Measurements from ENCODE around the gene EXOC7. TPM values are rescaled to one million over a fixed set of nuclear protein-coding genes. Genes with fewer than 3 reads are reported as not detected.

The EXOC7 gene
- total and polyA plus RNA-seq, 2 donors, result 74.8 to 75.3 TPM

DNA sequence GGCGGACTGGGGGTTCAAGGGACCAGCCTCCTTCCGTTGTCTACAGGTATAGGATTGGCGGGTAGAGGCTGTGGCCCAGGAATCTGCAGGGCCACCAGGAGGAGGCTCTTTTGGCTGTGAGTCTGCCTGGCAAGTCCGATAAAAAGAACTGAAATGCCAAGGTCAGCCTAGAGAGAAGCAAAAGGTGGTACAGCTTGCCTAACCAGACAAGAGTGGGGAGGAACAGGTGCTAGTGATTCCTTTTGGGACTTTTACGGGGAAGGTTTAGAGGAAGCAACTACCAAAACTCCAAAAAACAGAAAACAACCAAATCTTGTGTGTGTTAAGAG is 70.8 kb downstream of the EXOC7 start:
- 96% methylated on average over 5 of the region's 5 CpGs for WGBS
- DNase-seq (ENCODE audit: extremely low spot score), result no peak
- no peaks in the 10 kb centered on the region for H3K4me1 ChIP-seq (ENCODE audit: insufficient read depth)
- no peak overlapping the region for H3K27ac ChIP-seq (ENCODE audit: low read depth)
- H3K36me3 ChIP-seq (ENCODE audit: insufficient read depth), result no peaks in the 10 kb centered on the region
- H3K4me3 ChIP-seq (ENCODE audit: low read depth, low read length), result no peak overlapping the region

DNA sequence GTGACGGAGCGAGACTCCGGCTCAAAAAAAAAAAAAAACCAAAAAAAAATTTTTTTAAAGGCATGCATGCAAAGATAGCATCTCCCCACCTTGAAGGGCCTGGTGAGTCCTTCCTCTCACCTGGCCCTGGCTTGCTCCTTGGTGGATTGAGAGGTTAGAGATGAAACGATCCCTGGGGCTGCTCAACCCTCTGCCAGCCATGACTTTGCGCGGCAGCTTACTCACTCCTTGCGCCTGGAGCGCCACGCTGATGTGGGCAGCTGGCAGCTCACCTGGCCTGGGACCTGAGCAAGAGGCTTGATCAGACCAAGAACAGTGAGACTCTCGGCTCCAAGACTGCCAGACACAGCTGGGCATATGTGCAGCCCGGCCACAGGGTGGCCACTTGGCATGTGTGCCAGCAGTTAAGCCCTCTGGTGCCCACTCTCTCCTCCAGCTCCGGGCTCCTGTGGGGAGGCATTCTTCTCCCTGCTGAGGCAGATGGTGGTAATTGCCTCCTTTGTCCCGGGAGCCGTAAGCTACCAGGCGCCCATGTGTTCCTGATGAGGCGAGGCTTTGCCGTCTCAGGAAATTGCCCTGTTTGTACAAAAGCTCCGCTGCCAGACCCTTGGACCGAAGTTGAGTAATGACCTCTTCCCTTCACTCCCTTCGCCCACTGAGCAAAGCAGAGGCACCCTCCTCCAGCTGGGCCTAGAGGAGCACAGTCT is 71.4 kb downstream of the EXOC7 start:
- no peak for DNase-seq (ENCODE audit: extremely low spot score)
- Histone ChIP-seq H3K4me3 (ENCODE audit: low read depth, low read length) (no peak overlapping the region), H3K4me1 (ENCODE audit: insufficient read depth) (no peaks in the 10 kb centered on the region), H3K27ac (ENCODE audit: low read depth) (no peak overlapping the region), H3K36me3 (ENCODE audit: insufficient read depth) (no peaks in the 10 kb centered on the region)
- WGBS, result 87% methylated on average over 20 of the region's 20 CpGs

Small RNA genes within 50 kb of the gene (small RNA-seq; reads per million reads assigned to genes)
- 0.53 reads per million, percentile 49 among the genes with 10 or more reads in this experiment for gene MIR6868

Other genes with a start within 250 kb of the EXOC7 start
- 16.2 TPM for gene WBP2, start 248.5 kb downstream of the EXOC7 start, total RNA-seq
- 142 TPM for gene WBP2, start 248.5 kb downstream of the EXOC7 start, polyA plus RNA-seq
- 28.9 TPM for gene TRIM47, start 225.2 kb downstream of the EXOC7 start, total RNA-seq
- gene TRIM47, start 225.2 kb downstream of the EXOC7 start, polyA plus RNA-seq, result 55.8 TPM
- 15.2 TPM for gene TRIM65, start 206.8 kb downstream of the EXOC7 start, total RNA-seq
- gene TRIM65, start 206.8 kb downstream of the EXOC7 start, polyA plus RNA-seq, result 21.5 TPM
- 18.3 TPM for gene MRPL38, start 198.9 kb downstream of the EXOC7 start, total RNA-seq
- gene MRPL38, start 198.9 kb downstream of the EXOC7 start, polyA plus RNA-seq, result 61.3 TPM
- 10.7 TPM for gene FBF1, start 162.7 kb downstream of the EXOC7 start, total RNA-seq
- gene FBF1, start 162.7 kb downstream of the EXOC7 start, polyA plus RNA-seq, result 7.9 TPM
- 76.0 TPM for gene ACOX1, start 124.6 kb downstream of the EXOC7 start, total RNA-seq
- gene ACOX1, start 124.6 kb downstream of the EXOC7 start, polyA plus RNA-seq, result 15.1 TPM
- gene TEN1, start 124.5 kb downstream of the EXOC7 start, total RNA-seq, result 13.9 TPM
- 16.2 TPM for gene TEN1, start 124.5 kb downstream of the EXOC7 start, polyA plus RNA-seq
- 3.5 TPM for gene CDK3, start 102.9 kb downstream of the EXOC7 start, total RNA-seq
- 4.9 TPM for gene CDK3, start 102.9 kb downstream of the EXOC7 start, polyA plus RNA-seq
- gene EVPL, start 76.5 kb downstream of the EXOC7 start, total RNA-seq, result 12.5 TPM
- 9.0 TPM for gene EVPL, start 76.5 kb downstream of the EXOC7 start, polyA plus RNA-seq
- gene SRP68, start 31.3 kb downstream of the EXOC7 start, total RNA-seq, result 34.7 TPM
- 54.8 TPM for gene SRP68, start 31.3 kb downstream of the EXOC7 start, polyA plus RNA-seq
- not detected for gene GALR2, start 29.0 kb downstream of the EXOC7 start, total RNA-seq
- gene GALR2, start 29.0 kb downstream of the EXOC7 start, polyA plus RNA-seq, result 0.09 TPM
- not detected for gene ZACN, start 24.6 kb downstream of the EXOC7 start, total RNA-seq
- 2.2 TPM for gene ZACN, start 24.6 kb downstream of the EXOC7 start, polyA plus RNA-seq
- 0.90 TPM for gene FOXJ1, start 37.5 kb upstream of the EXOC7 start, total RNA-seq
- gene FOXJ1, start 37.5 kb upstream of the EXOC7 start, polyA plus RNA-seq, result 1.4 TPM
- 1.9 TPM for gene RNF157, start 136.7 kb upstream of the EXOC7 start, total RNA-seq
- gene RNF157, start 136.7 kb upstream of the EXOC7 start, polyA plus RNA-seq, result 5.8 TPM
- gene UBALD2, start 161.6 kb upstream of the EXOC7 start, total RNA-seq, result 5.4 TPM
- 22.4 TPM for gene UBALD2, start 161.6 kb upstream of the EXOC7 start, polyA plus RNA-seq
- 3.2 TPM for gene QRICH2, start 204.5 kb upstream of the EXOC7 start, total RNA-seq
- gene QRICH2, start 204.5 kb upstream of the EXOC7 start, polyA plus RNA-seq, result 2.4 TPM